Endothelial cell of umbilical vein (primary cell): Measurements from ENCODE around the gene GRID2. TPM values are rescaled to one million over a fixed set of nuclear protein-coding genes. Genes with fewer than 3 reads are reported as not detected.

ENCODE experiments used
- BruUV-seq: library from RNA; stranded (reverse); fragments of 400-500 nt; replicated peaks from 2 replicates; lab custom pipeline; 2021; lab: Mats Ljungman, UMichigan
- CTCF ChIA-PET: fragments of 300-600, 350-600 bp; sonication (Branson Sonifier 250); formaldehyde crosslinking; loops from one replicate; lab custom pipeline; 2021; ENCODE audit warnings: antibody characterized with exemption, inconsistent platforms; lab: Charles Lee
- POLR2A ChIA-PET: fragments of 300-600, 350-600 bp; sonication (Branson Sonifier 250); formaldehyde crosslinking; loops from one replicate; lab custom pipeline; 2021; ENCODE audit warnings: antibody characterized with exemption, inconsistent platforms; lab: Charles Lee
- DNase-seq: peaks from one replicate; pipeline ENCODE4 v3.0.0-alpha.2; 2011; ENCODE audit warnings: low read depth, low spot score
- FAIRE-seq: peaks from 2 replicates; lab custom pipeline; 2011; peaks lifted over from hg19 to GRCh38; lab: Jason Lieb, UNC
- H2AFZ ChIP-seq: 2 replicates; pipeline ENCODE4 v1.6.0; 2012; ENCODE audit warnings: low read depth, low read length, control low read depth, inconsistent platforms
- H3K27ac ChIP-seq: 2 replicates; pipeline ENCODE4 v1.5.1; 2011; ENCODE audit warnings: low read depth, mild to moderate bottlenecking, control low read depth, low read length, moderate library complexity; ENCODE audit not compliant: insufficient read depth
- H3K27me3 ChIP-seq, 2 experiments: 2 replicates each; pipeline versions ENCODE4 v1.6.0 to v1.6.1; 2011; ENCODE audit warnings: low read length in 2 of 2, mixed read lengths in 1 of 2; ENCODE audit not compliant: control insufficient read depth in 2 of 2, insufficient read depth in 2 of 2
- H3K36me3 ChIP-seq, 2 experiments: 2 replicates in 1 of 2; 3 replicates in 1 of 2; pipeline ENCODE4 v1.5.1; 2011; ENCODE audit warnings: low read length in 2 of 2, mild to moderate bottlenecking in 1 of 2, moderate library complexity in 1 of 2; ENCODE audit not compliant: control insufficient read depth in 2 of 2, insufficient read depth in 2 of 2; ENCODE audit errors: extremely low read depth in 1 of 2
- H3K4me1 ChIP-seq: 3 replicates; pipeline ENCODE4 v1.5.1; 2011; ENCODE audit warnings: mild to moderate bottlenecking, low read length; ENCODE audit not compliant: control insufficient read depth, insufficient read depth; ENCODE audit errors: extremely low read depth
- H3K4me2 ChIP-seq: 2 replicates; pipeline ENCODE4 v1.6.1; 2011; ENCODE audit warnings: low read length, control low read depth, mixed read lengths; ENCODE audit not compliant: insufficient read depth
- H3K4me3 ChIP-seq, 3 experiments: fragments of 200-600 bp in 1 of 3; sonication (generic), shearing (Covaris generic) in 1 of 3; replicated peaks in 1 of 3; 2 replicates each; pipeline ENCODE4 v1.5.1; 2011 to 2016; ENCODE audit warnings: control low read depth in 3 of 3, low read length in 3 of 3, mild to moderate bottlenecking in 2 of 3, inconsistent platforms in 1 of 3, low read depth in 1 of 3, moderate library complexity in 1 of 3; ENCODE audit not compliant: insufficient read depth in 1 of 3
- H3K79me2 ChIP-seq: 2 replicates; pipeline ENCODE4 v1.6.0; 2012; ENCODE audit warnings: low read length, inconsistent platforms; ENCODE audit not compliant: control insufficient read depth, insufficient read depth
- H3K9ac ChIP-seq: replicated peaks from 2 replicates; pipeline ENCODE3; 2011; ENCODE audit warnings: low read length, control low read depth; ENCODE audit not compliant: insufficient read depth; ENCODE audit errors: extremely low read depth
- H3K9me1 ChIP-seq: replicated peaks from 3 replicates; pipeline ENCODE4 v1.6.0; 2011; ENCODE audit warnings: mild to moderate bottlenecking, low read length; ENCODE audit not compliant: control insufficient read depth, insufficient read depth; ENCODE audit errors: extremely low read depth
- H3K9me3 ChIP-seq: replicated peaks from 2 replicates; pipeline ENCODE4 v1.5.1; 2012; ENCODE audit warnings: low read length, inconsistent platforms; ENCODE audit not compliant: control insufficient read depth, insufficient read depth
- H4K20me1 ChIP-seq: replicated peaks from 2 replicates; pipeline ENCODE3; 2011; ENCODE audit warnings: mild to moderate bottlenecking, low read length; ENCODE audit not compliant: control insufficient read depth, insufficient read depth; ENCODE audit errors: extremely low read depth
- EZH2 ChIP-seq: IDR thresholded peaks from 2 replicates; pipeline ENCODE4 v1.6.1; 2012; ENCODE audit warnings: borderline replicate concordance, low read depth, mild to moderate bottlenecking, moderate library complexity, low read length, inconsistent platforms; ENCODE audit not compliant: severe bottlenecking
- FOS ChIP-seq: IDR thresholded peaks from 2 replicates; pipeline ENCODE4 v1.6.1; 2011; ENCODE audit warnings: mild to moderate bottlenecking, low read length, moderate library complexity, borderline replicate concordance; ENCODE audit not compliant: insufficient read depth
- GATA2 ChIP-seq: IDR thresholded peaks from 2 replicates; pipeline ENCODE4 v1.7.0; 2011; ENCODE audit warnings: low read depth, mild to moderate bottlenecking, moderate library complexity, mixed read lengths, low read length; ENCODE audit not compliant: insufficient read length, insufficient read depth
- JUN ChIP-seq: IDR thresholded peaks from 2 replicates; pipeline ENCODE4 v1.6.1; 2011; ENCODE audit warnings: borderline replicate concordance, low read depth; ENCODE audit not compliant: insufficient read length, insufficient read depth
- MYC ChIP-seq: IDR thresholded peaks from one replicate; pipeline ENCODE4 v1.6.1; 2011; ENCODE audit warnings: mild to moderate bottlenecking, low read depth, low read length
- POLR2A ChIP-seq: IDR thresholded peaks from 2 replicates; pipeline ENCODE4 v1.6.1; 2012; ENCODE audit warnings: low read depth, mild to moderate bottlenecking, control low read depth, low read length
- POLR2AphosphoS5 ChIP-seq: IDR thresholded peaks from 2 replicates; pipeline ENCODE4 v1.6.1; 2012; ENCODE audit warnings: low read depth, mild to moderate bottlenecking, control low read depth, low read length, moderate library complexity; ENCODE audit not compliant: insufficient read depth
- dilution Hi-C: fragments of 300-500 bp; cut with MboI; formaldehyde crosslinking; loops from one replicate; pipeline ENCODE4 v1.15.0; 2019; ENCODE audit warnings: low sequenced_read_pairs; ENCODE audit not compliant: extremely low pct_ligation_motif_present
- intact Hi-C: fragments of 100-400 bp; cut with micrococcal nuclease; formaldehyde crosslinking; loops from one replicate; pipeline ENCODE4 v1.10.0; 2022
- polyA plus RNA-seq, 4 experiments: library from polyadenylated mRNA; depleted of rRNA in 3 of 4; stranded (reverse) in 3 of 4; unstranded in 1 of 4; fragments of >200 nt; gene quantifications; 2 replicates each; pipeline versions ENCODE4 v1.2.1 to v1.2.3, GENCODE V29; 2011 to 2012; ENCODE audit warnings: missing spikeins in 1 of 4
- total RNA-seq: library from RNA; stranded (reverse); gene quantifications from 2 replicates; pipeline ENCODE4 v1.2.3, GENCODE V29; 2021
- TF ChIP-seq, protein P1 (sequence below): IDR thresholded peaks from 2 replicates; pipeline ENCODE4 v1.6.1; 2011; ENCODE audit not compliant: insufficient read depth, insufficient read length
- TF ChIP-seq, protein P2 (sequence below), 2 donors: IDR thresholded peaks; 1 replicate in 1 of 2; 2 replicates in 1 of 2; pipeline ENCODE4 v1.5.1; 2011; ENCODE audit warnings: low read length in 2 of 2, mild to moderate bottlenecking in 2 of 2, moderate library complexity in 2 of 2, control low read depth in 1 of 2, inconsistent platforms in 1 of 2, low read depth in 1 of 2; ENCODE audit not compliant: insufficient read depth in 1 of 2; ENCODE audit errors: extremely low read depth in 1 of 2

GRID2 gene
- total and polyA plus RNA-seq, 2 donors (not counting 3 experiments of a cell fraction or from before 2014, with no cell fraction given) = not detected

DNA sequence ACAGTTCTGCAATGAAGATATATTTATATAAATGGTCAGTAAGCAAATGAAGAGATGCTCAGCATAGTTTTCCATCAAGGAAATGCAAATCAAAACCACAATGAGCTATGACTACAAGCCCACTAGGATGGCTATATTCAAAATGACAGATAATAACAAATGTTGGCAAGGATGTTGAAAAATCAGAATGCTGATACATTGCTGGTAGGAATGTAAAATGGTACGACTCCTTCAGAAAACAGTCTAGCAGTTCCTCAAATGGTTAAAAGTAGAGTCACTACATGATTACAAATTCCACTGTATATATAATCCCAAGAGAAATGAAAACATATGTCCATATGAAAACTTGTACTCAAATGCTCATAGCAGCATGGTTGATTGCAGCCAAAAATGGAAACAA is 1099.8 kb downstream of the GRID2 start:
- dilution Hi-C loops = no loop called here
- H4K20me1 ChIP-seq = no peaks in the 10 kb centered on the region
- intact Hi-C loops = no loop called here

More for the DNA sequence above, 1099.8 kb downstream of the GRID2 start:
- DNase-seq (no peak), FAIRE-seq (no peak)
- Histone ChIP-seq H2AFZ (no peak overlapping the region), H3K4me3 (no peak overlapping the region), H3K9me3 (no peaks in the 10 kb centered on the region), H3K27me3 (no peaks in the 10 kb centered on the region), H3K9ac (no peak overlapping the region), H3K36me3 (no peaks in the 10 kb centered on the region), H3K4me2 (no peak overlapping the region), H3K79me2 (no peaks in the 10 kb centered on the region), H3K4me1 (no peaks in the 10 kb centered on the region), H3K9me1 (no peaks in the 10 kb centered on the region), H3K27ac (no peak overlapping the region)
- ChIA-PET POLR2A (no interaction called here), CTCF (no interaction called here)
- no TSS peak for BruUV-seq
- TF ChIP-seq MYC (no peak), POLR2AphosphoS5 (no peak), POLR2A (no peak), FOS (no peak), EZH2 (no peak), GATA2 (no peak), JUN (no peak)
- TF ChIP-seq, protein P1, sequence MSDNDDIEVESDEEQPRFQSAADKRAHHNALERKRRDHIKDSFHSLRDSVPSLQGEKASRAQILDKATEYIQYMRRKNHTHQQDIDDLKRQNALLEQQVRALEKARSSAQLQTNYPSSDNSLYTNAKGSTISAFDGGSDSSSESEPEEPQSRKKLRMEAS = no peak
- TF ChIP-seq, protein P2, sequence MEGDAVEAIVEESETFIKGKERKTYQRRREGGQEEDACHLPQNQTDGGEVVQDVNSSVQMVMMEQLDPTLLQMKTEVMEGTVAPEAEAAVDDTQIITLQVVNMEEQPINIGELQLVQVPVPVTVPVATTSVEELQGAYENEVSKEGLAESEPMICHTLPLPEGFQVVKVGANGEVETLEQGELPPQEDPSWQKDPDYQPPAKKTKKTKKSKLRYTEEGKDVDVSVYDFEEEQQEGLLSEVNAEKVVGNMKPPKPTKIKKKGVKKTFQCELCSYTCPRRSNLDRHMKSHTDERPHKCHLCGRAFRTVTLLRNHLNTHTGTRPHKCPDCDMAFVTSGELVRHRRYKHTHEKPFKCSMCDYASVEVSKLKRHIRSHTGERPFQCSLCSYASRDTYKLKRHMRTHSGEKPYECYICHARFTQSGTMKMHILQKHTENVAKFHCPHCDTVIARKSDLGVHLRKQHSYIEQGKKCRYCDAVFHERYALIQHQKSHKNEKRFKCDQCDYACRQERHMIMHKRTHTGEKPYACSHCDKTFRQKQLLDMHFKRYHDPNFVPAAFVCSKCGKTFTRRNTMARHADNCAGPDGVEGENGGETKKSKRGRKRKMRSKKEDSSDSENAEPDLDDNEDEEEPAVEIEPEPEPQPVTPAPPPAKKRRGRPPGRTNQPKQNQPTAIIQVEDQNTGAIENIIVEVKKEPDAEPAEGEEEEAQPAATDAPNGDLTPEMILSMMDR (IDR thresholded peaks at IDR 0.05; ENCODE audit: extremely low read depth in 1 of 2, insufficient read depth in 1 of 2, low read depth in 1 of 2, low read length in 2 of 2) = no peak
